HG02938 (cell line): ENCODE results near the gene CCL2.

ENCODE experiments used
- ATAC-seq: cut with Tn5 transposase; IDR thresholded peaks from one replicate; pipeline ENCODE4 v1.9.1; 2021; ENCODE audit warnings: mild to moderate bottlenecking, moderate library complexity; ENCODE audit not compliant: unreplicated experiment

CCL2 gene

GRCh38 chr17:34237458-34237857 is 17.6 kb upstream of the CCL2 start:
- no peak for ATAC-seq

DNA sequence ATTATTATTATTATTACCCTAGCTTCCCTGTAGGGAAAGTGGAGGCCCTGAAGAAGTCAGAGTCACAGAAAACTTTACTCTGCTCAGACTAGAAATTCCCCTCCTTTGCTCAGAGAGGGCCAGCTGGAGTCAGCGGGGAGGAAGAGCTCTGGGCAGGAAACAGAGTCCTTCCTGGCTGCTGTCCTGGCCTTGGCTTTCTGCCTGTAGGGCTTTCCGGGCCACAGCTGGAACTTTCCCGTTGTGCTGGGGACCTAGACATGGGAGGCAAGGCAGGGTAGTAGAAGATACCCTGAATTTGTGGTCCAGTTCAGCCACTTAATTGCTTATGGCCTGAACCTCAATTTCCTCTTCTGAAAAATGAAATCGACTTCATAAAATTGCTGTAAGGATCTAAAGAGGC is 14.0 kb upstream of the CCL2 start:
- no peak for ATAC-seq

DNA sequence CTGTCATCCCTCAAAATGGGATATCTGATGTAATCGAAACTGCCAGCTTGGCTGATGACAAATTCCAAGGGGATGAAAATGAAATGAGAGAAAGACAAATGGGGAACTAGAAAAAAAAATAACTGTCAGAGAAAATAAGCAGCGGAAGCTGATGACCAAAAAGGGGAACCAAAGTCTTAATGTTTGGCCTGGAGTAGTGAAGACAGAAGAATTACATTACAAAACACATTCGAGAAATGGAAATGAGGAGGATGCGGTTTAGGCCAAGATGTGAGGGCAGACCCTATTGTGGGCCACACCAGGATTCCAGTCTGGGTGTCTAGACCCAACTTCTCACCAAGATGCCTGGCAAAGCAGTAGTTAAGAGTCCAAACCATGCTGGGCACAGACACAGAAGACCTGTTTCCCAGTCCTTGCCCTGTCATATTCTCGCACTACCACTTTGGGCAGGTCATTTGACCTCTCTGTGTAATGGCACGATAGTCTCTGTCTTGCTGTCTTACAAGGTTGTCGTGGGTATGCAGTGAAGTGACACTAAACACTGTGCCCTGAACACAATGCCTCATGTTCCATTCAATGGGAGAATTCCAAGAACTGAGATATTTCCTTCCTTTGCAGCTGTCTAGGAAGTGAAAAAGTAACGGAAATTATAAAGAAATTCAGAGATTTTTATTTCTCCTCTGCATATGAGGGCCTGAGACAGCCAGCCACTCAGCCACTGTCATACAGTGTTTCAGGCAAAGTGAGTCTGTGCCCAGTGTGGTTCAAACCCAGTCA is 12.3 kb upstream of the CCL2 start:
- ATAC-seq = no peak

DNA sequence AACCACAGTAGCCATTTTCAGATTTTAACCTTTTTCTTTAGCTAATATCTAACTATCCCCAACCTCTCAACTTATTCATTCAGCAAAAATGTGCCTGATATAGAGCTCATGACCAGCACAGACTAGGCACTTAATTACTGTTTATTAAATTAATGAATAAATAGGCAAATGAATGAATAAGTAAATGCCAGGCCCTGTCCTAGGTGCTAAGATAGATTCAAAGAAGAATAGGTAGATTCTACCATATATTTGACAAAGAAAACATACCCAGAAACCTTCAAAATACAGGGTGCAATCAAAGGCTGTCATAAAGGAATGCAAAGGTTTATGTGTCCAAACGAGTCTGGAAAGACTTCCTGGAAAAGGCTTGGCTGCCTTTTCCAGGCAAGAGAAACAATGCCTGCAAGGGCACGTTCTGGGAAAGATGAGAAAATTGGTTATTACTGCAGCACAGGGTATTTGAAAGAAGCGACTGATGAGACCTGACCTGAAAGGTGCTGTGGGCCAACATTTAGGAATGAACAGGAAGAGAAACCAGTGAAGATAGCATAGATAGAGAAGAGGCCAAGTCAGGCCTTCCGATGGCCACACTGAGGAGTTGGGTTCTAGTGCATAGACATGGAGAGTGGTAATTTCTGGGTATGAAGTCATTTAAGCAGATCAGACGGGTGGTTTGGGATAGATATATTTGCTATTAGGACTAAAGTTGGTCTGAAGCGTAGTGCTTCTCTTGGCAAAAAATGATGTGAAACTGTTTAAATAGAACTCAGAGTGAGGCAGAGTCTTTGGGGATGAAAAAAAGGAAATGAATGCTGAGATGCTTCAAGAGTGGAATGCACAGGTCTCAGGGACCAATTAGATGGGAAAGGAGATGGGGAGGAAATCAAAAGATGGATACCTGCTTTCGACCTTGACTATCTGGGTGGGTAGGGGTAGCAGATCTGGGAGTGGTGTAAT is 11.4 kb upstream of the CCL2 start:
- ATAC-seq = no peak

DNA sequence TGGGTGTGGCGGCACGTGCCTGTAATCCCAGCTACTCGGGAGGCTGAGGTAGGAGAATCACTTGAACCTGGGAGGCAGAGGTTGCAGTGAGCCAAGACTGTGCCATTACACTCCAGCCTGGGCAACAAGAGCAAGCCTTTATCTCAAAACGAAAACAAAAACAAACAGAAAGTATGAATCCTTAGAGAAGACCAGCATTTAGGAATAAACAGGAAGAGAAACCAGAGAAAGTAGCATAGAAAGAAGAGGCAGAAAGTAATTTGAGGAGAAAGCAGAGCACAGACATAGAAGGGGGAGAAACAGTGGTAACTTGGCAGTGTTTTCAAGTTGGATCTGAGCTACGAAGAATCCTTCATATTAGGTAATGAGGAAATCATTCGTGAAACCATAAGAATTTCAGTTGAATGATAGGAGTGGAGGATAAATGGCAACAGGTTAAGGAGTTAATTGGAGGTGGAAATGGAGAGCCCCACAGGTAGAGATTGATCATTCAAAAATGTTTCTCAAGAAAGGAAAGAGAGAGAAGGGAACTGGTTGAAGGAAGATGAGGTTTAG is 9.7 kb upstream of the CCL2 start:
- no peak for ATAC-seq

GRCh38 chr17:34246446-34246845 is 8.6 kb upstream of the CCL2 start:
- ATAC-seq = no peak

GRCh38 chr17:34246881-34247280 is 8.2 kb upstream of the CCL2 start:
- ATAC-seq = no peak

DNA sequence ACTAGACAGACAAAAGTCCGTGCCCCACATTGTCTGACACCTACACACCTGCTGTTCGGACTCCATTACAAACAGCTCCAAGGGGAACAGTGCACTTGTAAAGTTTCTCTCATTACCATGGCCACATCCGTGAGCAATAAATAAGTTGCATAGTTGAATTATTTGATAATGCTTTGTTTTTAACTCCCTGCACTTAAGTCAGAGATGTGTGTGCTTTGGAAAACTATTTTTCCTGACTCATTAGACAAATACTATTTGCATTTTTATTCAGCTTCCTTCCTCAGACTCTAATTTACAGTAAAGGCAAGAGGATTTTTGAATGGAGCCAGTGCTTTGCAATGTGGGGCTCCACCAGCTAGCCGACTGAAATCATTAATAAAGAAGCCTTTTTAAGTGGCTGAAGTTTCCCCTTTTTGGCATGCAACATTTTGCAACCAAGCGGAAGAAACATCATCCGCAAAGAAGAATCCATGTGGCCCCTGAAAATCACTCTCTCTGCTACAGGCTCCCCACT is 6.5 kb upstream of the CCL2 start:
- no peak for ATAC-seq

- no peak for ATAC-seq
Measured at GRCh38 chr17:34249061-34249460, 6.0 kb upstream of the CCL2 start.

DNA sequence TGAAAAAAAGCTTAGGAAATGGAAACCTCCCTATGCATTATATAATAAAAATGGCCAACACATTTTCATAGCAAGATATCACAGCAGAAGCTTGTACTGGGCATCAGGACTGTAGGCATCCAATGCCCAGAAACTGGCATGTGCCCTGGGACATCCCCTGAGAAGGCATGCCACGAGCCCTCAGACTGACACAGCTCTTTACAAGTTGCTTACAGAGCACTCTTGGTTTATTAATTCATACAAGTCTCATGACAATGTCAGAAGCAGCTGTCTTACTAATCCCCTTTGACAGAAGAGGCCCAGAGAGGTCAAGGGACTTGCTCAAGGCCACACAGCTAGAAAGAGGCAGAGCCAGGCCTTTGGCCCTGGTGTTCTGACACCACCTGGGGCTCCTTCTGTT is 5.6 kb upstream of the CCL2 start:
- no peak for ATAC-seq

- no peak for ATAC-seq
Measured at GRCh38 chr17:34251186-34251585, 3.9 kb upstream of the CCL2 start.

GRCh38 chr17:34252095-34252443 is 3.0 kb upstream of the CCL2 start:
- no peak for ATAC-seq

DNA sequence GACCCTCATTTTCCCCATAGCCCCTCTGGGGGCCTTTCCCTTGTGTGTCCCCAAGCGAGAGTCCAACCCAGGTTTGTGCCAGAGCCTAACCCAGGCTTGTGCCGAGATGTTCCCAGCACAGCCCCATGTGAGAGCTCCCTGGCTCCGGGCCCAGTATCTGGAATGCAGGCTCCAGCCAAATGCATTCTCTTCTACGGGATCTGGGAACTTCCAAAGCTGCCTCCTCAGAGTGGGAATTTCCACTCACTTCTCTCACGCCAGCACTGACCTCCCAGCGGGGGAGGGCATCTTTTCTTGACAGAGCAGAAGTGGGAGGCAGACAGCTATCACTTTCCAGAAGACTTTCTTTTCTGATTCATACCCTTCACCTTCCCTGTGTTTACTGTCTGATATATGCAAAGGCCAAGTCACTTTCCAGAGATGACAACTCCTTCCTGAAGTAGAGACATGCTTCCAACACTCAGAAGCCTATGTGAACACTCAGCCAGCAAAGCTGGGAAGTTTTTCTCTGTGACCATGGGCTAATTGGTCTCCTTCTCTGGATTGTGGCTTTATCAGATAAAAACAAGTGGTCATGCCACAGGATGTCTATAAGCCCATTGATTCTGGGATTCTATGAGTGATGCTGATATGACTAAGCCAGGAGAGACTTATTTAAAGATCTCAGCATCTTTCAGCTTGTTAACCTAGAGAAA is 2.5 kb upstream of the CCL2 start:
- ATAC-seq = no peak

- ATAC-seq = no peak
Measured at GRCh38 chr17:34253139-34253525, 2.0 kb upstream of the CCL2 start.

GRCh38 chr17:34254146-34254545 is 939 bp upstream of the CCL2 start:
- no peak for ATAC-seq

DNA sequence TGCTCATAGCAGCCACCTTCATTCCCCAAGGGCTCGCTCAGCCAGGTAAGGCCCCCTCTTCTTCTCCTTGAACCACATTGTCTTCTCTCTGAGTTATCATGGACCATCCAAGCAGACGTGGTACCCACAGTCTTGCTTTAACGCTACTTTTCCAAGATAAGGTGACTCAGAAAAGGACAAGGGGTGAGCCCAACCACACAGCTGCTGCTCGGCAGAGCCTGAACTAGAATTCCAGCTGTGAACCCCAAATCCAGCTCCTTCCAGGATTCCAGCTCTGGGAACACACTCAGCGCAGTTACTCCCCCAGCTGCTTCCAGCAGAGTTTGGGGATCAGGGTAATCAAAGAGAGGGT is 272 bp downstream of the CCL2 start:
- no peak for ATAC-seq

GRCh38 chr17:34255841-34256240 is 756 bp downstream of the CCL2 start:
- no peak for ATAC-seq

DNA sequence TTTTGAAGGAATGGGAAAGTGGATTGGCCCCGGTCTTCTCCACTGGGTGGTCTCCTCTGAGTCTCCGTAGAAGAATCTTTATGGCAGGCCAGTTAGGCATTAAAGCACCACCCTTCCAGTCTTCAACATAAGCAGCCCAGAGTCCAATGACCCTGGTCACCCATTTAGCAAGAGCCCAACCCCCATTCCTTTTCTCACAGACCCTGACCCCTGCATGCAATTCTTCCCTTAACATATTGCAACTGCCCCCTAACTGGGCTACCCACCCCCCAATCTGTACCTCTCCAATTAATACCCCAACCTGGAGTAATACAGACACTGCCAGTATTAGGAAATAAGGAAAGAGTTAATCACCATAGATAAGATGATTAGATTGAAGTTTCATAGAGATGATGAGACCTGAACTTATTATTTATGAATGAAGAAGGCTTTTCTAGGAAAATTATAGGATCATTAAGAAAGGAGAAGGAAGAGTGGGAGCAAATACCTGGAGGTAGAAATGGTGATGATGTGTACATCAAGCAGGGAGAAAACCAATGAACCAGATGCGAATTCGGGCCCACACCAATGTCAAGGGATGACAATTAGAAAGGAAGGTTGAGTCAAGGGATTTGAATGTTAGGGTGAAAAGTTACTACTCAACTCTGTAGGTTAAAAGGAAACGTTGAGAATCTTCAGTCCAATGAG is 2.4 kb downstream of the CCL2 start:
- ATAC-seq = no peak

DNA sequence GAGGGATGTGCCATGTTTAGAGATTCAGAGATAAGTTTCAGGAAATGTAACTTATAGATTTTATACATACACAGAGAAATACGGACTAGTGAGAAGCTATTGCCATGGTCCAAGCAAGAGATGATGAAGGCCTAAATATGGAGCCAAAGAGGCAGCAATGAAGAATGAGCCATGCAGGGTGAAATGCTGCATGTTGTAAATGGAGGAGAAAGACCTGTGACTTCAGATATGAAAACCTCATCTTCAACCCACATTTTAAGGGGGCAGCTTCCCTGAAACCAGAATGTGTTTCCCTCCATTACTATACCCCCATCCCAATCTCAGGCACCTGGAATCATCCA is 2.9 kb downstream of the CCL2 start:
- ATAC-seq = no peak

DNA sequence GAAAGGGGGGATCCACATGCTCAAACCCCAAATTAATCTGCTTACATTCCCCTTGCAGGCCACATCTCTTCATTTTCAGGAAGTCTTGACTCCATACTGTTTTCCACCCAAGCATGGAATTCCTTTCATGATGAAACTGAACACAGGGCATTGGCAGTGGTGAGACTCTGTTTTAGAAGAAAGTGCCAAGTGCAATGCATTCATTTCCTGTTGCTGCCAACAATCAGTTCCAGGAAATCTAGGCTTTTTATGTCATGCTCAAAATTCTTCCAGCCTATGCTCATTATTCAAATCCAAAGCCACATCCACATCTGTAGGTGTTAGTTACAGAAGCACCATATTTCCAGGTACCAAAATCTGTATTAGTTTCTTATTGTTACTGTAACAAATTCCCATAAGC is 4.1 kb downstream of the CCL2 start:
- no peak for ATAC-seq

DNA sequence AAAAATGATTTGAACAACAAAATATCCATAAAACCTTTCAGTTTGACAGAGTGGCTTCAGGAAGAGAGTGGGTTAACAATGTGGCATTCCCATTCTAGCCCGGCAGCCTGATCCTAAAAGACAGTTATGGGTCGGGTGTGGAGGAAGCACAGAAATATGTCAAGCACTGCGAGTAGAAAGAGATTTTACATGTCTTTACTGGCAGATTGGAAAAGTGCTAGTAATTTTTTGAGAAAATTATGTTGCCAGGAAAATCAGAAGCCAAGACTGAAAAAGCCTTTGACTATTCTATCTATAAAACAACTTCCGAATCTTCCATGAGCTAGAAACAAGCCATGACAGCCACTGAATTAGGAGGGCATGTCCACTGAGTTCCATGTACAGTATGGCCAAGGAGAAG is 5.8 kb downstream of the CCL2 start:
- no peak for ATAC-seq
